HG02759 (cell line): ENCODE measurements around the gene IL6ST.

Experiments
- ATAC-seq: cut with Tn5 transposase; IDR thresholded peaks from one replicate; pipeline ENCODE4 v1.9.1; 2021; ENCODE audit warnings: mild to moderate bottlenecking, moderate library complexity; ENCODE audit not compliant: unreplicated experiment

The IL6ST gene

DNA sequence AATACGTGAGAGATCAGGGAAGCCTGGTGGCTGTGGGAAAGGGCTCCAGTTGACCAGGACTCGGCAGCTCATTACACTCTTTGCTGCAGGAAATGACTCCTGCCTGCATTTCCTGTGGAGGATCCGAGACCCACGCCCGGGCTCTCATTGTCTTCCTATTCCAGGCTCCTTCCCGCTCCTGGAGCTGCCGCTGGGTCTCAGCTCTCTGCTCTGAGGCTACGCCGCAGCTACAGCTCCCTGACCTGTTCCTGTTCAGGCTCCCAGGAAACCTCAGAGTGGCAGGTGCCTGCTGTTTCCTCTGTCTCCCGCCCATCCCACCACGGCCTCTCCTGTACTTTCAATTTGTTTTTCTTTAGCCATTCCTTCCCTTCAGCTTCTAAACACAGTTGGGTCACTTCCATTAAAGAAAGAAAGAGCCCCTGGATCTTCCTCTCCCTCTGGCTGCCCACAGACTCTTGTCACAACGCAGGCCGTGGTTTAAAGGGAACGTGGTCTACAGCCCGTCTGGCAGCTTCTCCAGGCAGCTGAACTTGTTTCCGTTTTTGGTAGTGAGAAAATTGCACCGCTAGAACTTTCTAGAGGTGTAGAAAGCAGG is 71.5 kb downstream of the IL6ST start:
- no peak for ATAC-seq

DNA sequence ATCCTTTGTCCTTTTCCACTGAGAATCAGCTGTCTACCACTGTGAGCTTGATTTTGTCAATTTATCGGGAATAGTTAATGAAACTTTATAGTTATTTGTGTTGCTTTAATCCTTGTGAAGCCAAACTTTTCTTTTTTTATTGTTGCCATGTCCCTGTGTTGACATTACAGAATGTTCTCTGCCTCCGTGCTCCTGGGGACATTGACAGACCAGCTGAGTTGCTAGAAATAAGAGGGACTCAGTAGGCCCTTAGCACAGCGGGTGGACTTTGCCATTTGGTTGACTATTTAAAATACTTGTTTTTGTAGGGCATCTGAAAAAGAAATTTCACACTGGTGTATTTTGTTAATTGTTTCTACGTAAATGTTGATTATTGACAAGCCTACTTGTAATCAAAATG is 73.1 kb downstream of the IL6ST start:
- ATAC-seq, result no peak

DNA sequence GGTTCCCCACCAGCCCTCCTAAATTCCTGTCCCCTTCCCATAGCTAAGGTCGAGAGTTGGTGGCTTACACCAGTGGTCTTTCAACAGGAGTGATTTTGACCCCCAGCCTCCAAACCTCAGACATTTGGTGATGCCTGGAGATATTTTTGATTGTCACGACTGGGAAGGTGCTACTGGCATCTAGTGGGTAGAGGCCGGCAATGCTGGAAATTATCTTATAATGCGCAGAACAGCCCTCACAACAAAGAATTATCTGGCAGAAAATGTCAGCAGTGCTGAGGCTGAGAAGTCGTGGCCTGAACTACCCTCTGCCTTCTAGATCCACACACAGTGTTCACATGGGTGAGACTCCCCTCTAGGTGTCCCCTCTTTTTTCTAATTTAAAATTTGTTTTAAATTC is 74.0 kb downstream of the IL6ST start:
- no peak for ATAC-seq

DNA sequence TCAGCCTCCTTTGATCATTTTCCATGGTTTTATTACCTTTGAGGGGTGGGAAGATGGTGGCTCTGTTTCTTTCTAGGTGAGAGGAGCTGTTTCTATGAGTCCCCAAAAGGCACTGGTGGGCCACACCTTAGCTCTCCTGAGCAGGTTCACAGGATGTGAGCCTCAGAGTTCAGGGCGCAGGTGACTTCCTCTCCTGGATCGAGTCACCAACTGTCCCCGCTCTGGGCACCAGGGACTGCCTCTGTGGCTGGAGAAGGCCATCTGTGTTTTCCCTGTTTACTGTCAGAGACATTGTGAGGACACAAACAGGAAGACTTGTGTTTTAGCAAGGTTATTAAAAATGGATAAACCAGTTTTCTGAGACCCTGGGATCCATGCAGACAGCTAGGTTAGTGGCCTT is 75.1 kb downstream of the IL6ST start:
- ATAC-seq, result no peak

DNA sequence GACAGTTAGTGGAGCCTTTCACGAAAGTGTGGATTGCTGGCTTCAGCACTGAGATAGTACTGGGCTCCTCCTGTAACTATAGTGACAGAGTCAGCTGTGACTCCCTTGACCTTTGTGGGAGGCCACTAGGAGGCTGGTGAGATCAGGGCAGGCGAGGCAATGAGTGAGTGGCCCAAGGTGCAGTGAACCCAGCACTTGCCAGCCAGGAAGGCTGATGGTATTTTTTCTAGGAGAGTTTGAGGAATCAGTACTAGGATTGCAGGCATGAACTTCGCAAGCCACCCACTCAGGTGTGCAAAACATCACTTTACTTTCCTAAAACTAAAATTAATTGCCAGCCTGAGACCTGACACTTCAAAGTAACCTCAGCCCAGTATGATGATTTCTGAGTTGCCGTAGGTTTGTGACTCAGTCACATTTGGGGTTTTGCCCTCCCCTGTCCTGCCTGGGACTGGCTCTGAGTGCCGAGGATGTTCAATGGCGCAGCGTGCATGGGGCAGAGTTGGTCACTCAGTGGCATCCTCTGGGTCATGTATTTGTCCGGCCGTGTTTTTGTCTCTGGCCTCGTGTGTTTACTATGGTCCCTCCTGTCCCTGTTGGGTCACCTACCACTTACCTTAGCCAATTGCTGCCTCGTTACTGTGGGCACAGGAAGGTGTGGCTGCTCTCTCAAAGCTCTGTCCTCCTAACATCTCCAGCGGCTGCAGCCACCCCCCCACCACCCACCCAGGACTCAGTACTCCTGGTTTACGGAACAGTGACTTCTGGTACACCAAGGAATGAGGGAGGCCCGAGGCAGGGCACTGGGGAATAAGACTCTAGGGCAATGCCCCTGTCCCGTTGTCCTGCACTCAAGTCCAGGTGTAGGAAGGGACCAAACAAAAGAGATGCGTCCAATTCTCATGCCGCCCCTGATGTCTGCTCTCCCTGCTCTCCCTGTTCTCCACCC is 76.4 kb downstream of the IL6ST start:
- ATAC-seq, result no peak

DNA sequence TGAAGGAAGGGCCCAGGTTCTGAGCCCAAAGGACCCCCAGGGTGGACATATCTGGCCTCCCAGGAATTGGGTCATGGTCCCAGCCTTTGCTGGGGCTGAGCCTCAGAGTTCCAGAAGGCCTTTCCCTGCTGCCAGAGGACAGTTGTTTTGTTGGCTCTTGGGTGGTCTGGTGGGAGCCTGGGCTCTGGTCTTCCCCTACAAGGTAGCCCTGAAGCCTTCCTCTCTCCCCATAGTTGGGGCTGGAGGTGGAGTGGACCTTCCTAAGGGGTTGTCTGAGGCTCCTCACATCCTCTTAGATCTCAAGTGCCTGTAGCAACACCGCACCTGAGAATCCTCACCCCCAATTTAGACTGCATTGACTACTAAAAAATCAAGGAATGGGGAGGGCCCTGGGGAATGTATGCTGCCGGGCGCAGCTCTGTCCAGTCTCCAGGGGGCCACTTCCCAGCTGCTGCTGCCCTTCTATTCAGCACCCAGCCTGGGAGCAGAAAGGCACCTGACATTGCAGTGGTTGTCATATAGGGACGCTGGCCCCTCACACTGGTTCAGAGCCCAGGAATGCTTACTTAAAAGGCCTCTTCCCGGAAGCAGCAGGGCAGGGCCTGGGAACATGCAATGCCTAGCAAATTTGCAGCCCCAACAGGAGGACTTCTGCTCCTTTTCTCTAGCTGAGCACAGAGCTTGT is 77.2 kb downstream of the IL6ST start:
- ATAC-seq, result no peak

DNA sequence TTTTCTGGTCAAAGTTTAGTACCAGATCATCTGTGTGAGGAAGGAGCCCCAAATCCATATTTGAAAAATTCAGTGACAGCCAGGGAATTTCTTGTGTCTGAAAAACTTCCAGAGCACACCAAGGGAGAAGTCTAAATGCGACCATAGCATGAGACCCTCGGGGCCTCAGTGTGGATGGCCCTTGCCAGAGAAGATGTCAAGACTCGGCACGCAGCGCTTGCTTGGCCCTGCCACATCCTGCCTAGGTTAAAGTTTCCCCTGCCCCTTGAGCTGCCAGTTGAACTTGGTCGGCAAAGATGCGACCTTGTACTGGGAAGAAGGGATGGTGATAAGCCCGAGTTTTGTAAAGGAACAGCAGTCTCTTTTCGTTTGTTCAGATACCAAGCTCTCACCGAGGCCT is 77.8 kb downstream of the IL6ST start:
- no peak for ATAC-seq

DNA sequence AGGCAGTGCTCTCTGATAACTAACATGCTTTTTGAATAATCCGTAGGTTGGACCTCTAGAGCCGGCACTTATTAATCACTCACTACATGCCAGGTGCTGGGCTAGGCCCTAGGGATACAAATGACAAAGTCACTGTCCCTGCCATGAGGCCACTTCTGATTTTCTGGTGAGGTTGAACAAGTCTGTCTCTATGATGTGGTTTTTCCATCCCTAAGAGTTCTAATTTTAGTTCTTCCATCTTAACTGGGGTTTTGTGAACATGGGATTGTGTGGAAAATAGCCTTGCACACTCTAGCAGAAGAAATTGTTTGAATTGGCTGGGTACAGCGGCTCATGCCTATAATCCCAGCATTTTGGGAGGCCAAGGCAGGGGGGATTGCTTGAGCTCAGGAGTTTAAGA is 79.0 kb downstream of the IL6ST start:
- no peak for ATAC-seq

DNA sequence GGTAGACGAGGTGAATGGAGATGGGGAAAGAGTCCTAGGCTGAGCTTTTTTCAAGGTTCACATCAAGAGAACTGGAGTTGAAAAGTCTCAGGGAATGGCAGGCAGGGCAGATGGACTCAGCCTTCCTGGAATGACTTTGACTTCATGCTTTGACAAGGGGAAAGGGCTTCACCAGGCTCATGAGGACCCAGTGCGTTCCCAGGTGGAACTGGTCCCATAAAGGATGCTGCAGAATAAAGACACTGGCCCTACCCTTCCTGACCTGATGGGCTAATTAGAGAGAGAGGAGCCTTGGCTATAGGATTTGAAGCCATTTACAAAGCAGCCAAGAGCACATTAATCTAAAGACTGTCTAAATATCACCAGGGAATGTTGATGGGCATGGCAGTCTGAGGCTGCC is 79.8 kb downstream of the IL6ST start:
- no peak for ATAC-seq

DNA sequence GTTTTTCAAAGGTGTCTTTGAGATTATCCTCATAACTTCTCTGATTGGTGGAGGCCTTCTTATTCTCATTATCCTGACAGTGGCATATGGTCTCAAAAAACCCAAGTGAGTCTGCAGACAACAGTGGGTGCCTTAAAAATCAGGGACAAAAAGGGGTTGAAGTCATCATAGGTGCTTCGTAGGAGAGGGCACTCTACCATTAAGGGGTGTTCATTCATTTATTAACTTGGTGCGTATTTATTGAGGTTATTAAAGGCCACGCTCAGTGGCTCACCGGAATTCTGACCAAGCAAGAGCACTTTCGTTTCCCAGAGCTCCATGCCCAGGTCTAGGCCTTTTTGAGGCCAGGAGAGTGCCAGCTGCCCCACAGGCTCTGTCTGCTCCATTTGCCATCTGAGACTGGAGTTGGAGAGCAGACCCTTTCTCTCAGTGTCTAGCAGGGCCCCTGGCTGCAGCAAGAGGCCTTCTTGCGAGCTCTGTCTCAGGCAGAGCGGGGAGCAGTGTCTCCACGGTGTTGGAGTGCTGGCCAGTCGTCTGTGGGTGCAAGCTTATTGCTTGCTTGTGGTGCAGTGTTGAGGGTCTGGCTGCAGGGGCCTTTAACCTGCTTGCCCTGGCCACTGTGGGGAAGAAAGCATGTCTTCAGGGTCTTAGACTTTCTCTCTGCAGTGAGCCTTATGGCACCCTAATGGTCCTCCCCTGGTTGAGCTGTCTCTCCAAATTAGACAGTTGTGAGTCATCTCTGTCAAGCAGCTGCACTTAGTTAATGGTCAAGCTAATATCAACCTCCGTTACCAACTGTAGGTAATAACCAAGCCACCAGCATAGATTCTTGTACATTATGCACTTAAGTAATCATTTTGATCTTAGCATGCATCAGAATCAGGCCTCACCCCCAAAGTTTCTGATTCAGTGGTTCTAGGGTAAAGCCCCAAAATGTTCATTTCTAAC is 81.0 kb downstream of the IL6ST start:
- peak; percentile 97 for ATAC-seq

DNA sequence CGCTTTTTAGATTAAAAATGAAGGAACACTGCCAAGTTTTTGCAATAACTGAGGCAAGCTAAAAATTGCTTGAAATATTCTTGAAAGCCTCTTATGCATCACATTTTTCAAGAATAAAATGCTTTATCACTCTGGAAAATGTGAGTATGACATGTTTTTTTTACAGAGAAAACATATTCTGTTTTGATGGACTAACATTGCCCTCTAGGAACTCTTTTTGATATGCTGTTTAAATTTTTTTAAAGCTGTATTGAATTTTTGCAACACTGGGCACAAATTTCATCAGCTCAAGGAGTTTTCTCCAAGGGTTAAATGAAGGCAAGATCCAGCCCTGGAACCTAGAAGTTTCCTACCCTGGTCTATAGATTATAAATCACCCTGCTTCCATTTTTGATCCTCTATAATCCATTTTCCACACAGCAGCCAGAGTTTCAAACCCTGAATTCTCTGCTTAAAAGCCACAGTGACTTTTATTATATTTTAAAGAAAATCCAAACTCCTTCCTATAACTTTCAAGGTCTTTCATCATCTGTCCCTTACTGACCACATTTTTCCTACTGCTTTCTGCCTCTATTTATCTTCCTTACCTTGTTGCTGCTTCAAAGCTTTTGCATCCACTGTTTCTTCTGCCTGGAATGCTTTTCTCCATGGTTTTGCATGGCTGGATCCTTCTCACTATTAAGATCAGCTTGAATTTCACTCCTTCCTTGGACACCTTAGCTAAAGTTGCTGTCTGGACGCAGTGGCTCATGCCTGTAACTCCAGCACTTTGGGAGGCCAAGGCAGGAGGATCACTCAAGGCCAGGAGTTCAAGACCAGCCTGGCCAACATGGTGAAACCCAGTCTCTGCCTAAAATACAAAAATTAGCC is 82.7 kb downstream of the IL6ST start:
- ATAC-seq, result no peak

DNA sequence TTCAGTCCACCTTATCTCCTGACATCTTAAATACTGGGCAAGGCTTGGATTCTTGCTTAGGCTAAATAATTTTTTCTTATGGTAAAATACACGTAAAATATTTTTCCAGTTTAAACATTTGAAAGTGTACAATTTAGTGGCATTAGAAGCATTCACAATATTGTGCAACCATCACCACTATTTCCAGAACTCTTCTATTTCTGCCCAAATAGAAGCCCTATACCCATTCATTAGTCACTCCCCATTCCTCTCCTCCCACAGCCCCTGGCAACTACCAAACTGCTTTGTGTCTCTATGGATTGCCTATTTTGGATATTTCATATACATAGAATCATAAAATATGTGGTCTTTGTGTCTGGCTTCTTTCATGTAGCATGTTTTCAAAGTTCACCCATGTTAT is 86.0 kb downstream of the IL6ST start:
- ATAC-seq, result no peak

DNA sequence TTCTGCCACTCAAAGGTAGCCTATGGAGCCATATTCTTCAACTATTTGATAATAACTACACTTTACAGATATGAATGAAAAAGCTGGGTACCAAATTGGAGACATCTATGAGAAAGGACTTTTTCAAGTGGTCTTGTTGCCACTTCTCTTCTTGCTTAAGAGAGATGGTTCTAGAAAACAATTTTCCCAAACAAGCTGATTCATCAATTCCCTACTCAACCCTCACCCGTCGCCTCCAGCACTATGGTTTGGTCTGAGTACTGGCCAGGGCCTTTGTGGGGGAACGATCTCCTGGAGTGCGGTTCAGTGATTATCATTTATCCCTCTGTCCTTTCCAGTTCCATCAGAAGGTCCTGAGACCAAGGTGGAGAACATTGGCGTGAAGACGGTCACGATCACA is 86.8 kb downstream of the IL6ST start:
- ATAC-seq, result no peak

DNA sequence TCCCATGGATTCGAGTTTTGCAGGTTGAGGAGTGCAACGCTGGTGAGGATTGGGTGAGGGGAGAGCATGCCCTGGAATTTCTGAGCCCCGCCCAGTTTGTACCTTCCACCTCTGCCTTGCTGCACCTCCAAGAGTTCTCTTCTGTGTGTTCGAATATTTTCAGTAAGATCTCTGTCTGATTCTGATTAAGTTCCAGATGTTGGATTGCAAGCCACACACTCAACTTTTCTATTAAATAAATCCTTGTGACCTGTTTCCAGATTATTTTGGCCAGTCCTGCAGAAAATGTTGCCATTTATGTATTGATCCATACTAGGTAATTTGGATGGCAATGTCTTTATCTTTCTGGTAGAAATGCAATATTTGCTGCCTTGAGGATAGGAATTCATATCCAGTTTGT is 89.5 kb downstream of the IL6ST start:
- no peak for ATAC-seq

DNA sequence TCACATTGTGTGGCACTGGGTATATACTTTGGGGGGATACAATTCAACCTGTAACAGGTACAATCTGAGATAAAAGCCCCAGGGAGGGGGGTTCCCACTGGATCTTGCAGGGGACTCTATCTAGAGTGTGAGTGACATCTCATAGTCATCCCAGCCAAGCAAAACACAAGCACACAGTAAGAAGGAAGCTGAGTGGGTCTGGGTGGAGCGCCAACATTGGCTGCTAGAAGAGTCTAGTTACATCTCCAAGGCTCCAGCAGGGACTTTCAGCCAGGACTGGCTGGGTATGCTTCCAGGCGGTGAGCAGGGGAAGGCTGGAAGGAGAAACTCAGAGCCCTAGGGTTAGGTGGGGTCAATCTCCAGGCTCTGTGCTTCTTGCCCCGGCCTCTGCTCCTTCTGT is 90.6 kb downstream of the IL6ST start:
- no peak for ATAC-seq

DNA sequence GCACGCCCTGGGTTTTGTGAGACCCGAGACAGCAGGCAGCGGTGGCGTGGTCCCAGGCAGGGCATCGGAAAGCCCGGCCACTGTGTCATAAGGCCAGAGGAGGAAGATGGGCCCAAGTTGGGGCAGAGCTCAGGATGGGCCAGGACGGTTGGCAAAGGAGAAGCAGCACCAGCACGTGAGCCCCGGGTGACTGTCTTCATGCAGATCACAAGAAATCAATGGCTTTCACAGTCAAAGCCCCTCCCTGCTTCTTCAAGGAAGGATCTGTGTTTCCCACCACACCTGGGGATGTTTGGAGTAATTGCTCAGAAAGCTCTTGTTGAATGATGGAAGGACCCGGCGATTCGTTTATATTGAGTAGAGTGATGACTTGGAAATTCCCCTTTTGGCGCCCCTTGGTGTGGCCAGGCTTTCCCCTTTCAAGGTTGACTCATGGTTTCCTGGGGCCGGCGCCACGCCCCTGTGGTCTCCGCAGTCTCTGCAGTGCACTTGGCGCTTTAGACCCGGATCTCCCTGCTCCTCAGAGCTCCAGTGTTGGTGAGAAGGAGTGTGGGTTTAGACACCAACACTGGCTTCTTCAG is 91.6 kb downstream of the IL6ST start:
- peak; percentile 91 for ATAC-seq

DNA sequence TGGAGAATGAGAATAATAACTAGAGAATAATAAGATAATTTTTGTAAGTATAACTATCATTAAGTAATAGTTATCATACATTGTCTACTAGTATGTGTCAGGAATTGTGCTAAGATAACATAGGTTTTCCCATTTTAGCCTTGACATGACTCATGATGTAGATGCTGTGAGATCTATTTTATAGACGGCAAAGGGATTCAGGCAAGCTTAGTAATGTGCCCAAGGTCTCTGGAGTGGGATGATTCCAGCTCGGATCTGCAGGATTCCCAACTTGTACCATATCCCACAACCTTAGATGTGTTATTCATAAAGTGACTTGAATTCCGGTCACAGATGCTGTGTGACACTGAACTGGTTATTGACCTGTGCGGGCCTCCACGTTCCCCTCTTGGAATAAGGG is 92.1 kb downstream of the IL6ST start:
- no peak for ATAC-seq

DNA sequence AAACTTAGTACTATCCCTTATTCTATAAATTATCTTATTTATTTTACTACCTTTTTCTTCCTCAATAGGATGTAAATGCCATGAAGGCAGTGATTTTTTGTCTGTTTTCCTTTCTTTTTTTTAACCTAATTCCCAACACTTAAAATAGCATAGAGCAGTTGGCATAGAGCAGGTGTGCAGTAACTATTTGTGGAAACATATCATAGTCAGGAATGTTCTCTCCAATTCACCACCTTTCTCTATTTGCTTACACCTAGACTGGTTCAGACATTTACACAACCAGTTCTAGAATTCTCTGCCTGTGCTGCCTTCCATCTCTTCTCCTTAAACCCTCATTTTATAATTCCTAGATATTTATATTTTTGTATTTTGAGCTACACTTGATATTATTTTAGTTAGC is 94.0 kb downstream of the IL6ST start:
- ATAC-seq, result no peak

DNA sequence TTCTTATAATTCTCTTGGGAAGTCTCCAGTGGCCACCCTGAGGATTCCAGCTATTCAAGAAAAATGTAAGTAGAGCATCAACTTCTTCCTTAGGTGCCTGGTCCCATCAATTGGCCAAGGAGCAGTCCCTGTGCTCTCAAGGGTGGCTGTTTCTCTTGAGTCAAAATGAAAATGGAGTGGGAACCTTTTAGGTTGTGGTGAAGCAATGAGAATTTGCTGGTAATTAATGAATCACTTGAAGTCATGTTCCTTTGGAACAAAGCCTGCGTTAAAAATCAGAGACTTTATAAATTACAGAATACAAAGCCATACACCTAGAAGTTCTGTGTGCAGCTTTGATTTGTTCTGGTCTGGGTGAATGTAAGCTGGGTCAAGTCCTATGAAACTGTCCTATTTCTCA is 94.7 kb downstream of the IL6ST start:
- peak; percentile 37 for ATAC-seq

DNA sequence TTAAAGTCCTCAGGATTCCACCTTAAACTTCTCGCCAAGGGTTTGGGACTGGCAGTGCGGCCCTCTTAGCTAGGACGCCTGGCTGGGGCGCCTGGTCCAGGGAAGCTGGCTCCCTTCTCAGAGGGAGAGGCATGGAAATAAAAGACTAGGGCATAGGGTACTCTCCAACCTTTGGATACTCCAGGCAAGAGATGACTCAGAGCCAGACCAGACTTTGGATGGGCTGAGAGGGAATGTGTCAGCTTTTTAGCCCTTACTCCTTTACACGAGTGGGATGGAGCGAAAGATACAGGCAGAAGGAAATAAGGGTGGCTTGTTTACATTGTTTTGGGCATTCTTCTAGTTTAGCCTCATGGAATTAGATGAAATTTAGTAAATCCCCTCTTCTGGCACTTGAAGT is 95.4 kb downstream of the IL6ST start:
- no peak for ATAC-seq
